COR-L47 (cell line): ENCODE data around the gene ZNF469.

Source experiments
- DNase-seq: peaks from one replicate; lab custom pipeline; 2025; lab: John Stamatoyannopoulos, UW

The ZNF469 gene

GRCh38 chr16:88376835-88377726, 5.7 kb upstream of the ZNF469 start:
- no peak for DNase-seq

DNA sequence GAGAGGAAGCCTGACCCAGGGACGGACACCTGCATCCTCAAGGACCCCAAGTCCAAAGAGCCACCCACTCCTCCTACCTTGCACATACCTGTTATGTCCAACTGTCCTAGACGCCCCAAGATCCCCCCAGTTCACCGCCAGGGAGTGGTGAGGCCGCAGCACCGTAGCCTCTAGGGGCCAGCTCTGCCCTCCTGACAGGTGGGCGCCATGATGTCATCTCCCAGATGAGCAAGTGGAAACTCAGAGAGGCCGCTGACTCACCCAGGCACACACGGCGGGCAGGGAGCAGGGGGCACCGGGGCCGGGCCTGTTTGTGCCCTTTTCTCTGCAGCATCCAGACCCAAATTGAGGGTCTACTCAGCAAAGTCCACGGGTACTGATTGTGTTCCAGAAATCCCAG, 4.8 kb upstream of the ZNF469 start:
- DNase-seq, result no peak

- no peak for DNase-seq
These were observed 4.4 kb upstream of the ZNF469 start for GRCh38 chr16:88378401-88378800.

DNA sequence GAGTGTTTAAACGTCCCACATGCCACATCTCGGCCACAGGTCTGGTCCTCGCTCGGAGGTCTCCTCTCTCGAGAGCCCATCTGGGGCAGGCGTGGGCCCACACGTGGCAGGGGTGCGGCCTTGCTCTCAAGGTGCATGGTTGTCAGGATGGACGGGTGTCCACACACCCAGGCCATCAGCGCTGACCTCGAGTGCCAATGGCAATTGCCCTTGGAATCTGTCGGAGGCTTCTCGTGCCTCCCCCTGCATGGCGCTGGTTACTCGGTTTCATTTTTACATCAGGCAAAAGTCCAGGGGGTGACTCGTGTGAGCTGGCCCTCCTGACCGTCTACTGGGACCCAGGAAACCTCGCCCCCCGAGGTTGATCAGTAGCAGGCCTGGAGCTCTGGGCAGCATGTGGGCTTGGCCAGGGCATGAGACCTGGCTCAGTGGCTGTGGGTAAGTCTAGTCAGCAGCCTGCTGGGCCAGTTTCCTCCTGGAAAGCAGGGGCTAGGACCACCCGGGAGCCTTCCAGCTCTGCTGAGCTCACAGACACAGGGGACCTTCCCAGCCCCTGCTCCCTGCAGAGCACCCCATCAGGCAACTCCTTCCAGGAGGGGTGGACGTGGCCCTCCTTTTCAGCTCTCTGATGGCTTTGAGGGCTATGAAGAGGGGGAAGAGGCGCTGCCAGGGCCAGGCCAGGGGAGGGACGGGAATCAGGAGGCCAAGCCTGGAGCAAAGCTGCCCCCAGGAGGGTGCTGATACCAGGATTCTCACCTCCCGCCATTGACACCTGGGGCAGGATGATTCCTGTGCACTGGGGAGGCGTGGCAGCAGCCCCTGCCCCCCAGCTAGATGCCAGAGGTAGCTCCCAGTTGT, 3.7 kb upstream of the ZNF469 start:
- DNase-seq, result no peak

DNA sequence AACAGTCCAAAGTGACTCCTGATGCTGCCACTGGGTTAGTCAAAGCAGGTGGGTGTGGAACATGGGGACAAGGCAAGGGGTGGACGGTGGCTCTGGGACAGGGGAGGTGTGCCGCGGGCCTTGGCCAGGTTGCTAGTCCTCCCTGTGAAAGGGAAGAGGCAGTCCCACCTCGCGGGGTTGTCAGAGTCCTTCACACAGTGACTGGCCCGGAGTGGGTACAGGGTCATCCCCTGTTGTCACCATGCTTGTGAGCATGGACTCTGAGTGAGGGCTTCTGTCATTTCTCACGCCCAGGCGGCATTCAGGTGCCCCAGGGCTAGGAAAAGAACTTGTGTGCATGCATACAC, 3.1 kb upstream of the ZNF469 start:
- no peak for DNase-seq

DNA sequence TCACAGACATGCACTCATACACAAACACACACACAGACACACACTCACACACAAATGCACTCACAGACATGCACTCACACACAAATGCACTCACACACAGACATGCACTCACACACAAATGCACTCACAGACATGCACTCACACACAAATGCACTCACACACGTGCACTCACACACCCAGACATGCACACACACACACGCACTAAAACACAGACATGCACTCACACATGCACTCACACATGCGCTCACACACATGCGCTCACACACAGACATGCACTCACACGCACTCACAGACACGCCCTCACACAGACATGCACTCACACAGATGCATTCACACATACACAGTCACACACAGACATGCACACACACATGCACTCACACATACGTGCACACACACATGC, 2.7 kb upstream of the ZNF469 start:
- DNase-seq, result no peak

- no peak for DNase-seq
These were observed 2.1 kb upstream of the ZNF469 start for GRCh38 chr16:88380619-88381018.

DNA sequence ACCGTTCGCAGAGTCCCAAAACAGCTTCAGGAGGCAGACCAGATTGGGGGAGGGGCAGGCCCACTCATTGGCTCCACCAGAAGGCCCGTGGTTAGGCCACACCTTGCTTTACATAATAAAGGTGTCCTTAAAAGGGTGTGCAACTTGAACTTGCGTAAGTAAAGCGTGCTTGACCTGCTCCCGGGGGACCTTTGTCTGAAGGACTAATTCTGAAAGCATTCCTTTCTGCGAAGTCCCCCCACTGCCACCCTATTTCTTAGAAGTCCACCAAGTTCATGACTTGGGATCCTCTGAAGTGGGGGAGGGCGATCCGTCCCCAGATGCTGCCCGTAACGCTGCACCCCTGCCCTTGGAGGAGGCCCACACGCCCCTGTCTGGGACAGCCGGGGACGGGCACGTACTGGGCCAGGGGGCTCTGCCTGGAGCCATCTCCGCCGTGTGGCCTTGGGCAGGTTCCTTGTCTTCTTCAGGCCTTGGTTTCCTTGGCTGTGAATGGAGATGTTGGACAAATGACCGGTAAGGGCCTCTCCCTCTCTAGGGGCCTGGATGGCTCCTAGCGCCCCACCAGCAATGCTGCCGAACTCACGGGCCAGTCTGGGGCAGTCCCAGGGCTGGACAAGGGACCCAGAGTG, 823 bp upstream of the ZNF469 start:
- DNase-seq, result no peak

DNA sequence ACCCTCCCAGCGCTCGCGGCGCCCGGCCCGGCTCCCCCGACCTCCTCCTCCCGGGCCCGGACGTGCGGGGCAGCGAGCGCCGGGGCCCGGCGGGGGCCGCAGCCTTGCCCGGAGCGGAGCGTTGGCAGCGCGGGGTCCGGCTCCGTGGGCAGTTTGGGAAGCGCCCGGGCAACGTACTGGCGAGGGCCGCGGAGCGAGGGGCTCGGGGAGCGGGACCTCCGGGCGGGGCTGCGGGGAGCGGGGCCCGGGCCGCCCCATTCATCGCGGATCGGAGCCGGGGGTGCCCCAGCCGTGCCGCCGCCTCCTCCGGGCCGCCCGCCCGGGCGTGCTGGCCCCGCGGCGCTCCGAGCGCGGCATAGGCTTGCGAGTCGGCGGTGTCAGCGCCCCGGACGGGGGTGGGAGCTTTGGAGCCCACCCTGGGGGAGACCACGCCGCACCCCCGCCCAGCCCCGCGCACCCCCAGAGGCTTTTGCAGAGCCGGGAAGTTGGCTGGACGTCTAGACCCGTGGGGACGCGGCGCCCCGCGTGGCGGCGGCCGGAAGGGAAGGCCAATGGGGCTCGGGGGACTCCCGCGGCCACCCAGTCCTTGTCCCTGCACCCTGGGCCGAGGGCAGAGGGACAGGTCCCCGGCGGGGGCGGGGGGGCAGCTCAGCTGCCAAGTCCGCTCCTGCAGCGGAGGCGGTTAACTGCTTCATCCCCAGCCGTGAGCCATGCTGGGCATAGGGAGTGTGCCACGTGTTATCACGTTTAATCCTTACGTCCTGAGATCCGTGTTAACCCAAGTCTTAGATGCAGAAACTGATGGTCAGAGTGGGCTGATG, 852 bp downstream of the ZNF469 start:
- DNase-seq, result no peak

DNA sequence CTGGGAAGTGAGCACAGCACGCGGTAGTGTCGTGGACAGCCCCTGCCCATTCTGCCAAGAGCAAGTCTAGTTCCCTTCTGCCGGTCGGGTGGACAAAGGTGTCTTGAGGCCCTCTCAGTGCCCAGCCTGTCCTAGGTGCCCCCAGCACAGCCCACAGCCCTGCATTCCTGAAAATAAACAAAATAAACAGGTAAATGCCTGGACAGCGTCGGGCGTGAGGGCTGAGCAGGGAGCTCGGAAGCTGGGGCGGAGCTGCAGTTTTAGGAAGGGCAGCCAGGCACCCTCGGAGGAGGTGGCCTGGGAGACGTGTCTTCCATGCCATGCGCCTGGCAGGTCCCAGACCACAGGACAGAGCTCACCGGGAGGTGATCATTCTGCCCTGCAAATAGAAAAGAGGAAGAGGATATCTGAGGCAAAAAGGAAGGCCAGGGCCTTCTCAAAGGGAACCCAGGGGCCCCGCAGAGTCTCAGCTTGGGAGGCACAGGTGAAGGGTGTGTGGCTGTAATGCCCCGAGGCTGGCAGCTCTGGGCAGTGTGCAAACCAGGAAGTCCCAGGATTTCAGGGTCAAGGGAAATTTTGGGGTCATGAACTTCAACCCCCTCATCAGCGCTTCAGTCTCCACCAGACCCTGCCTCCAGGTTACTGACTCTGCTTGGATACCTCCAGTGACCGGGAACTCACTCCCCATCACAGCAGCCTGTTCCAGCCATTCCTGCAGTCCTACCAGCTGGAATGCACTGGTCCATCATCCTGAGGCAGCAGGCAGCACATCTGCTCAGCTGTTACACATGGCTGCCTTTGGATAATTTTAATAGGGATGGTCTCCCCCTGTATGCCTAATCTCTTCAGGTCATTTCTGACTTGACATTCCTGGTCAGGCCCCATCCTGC, 1.7 kb downstream of the ZNF469 start:
- DNase-seq, result no peak

- DNase-seq, result no peak
These were observed 2.4 kb downstream of the ZNF469 start for GRCh38 chr16:88385112-88385594.

DNA sequence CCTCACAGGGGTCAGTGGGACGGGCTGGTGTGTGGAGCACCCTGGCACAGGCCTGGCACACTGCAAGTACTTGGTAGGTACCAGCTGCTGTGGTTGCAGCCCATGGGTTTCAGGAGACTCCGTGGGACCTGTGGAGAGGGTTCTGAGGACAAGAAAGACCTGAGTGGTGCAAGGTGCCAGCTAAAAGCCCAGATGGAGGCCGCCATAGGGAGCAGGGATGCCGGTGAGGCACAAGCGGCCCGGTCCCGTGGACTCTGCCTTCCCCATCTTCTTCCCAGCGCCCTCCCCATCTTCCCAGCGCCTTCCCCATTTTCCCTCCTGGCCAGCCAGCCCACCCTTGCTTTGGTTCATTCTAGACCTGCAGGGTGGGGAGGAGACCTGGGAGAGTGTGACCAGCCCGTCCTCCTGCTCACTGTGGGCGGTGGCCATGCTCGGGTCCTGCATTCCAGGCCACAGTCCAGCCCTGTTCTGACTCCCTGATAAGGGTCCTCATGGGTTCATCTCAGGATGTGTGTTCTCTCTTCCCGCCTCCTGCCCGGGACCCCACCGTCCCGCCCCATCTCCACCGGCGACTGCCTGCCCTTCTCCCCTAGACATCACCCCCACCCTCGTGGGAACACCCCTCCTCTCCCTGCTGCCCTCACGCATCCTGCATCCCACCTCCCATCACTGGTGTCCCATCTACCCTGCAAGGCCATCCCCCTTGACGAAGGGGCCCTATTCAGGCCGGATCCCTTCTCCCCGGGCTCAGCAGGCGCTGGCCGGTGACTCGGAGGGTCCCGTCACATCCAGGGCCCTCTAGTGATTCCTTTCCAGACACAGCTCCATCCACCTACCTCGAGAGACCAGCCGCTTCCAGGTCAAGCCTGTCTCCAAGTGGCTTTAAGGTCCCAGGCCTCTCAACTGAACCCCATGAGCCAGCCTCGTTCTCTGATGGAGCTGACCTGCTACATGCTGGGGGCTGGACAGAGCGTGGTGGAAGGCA, 3.4 kb downstream of the ZNF469 start:
- no peak for DNase-seq

DNA sequence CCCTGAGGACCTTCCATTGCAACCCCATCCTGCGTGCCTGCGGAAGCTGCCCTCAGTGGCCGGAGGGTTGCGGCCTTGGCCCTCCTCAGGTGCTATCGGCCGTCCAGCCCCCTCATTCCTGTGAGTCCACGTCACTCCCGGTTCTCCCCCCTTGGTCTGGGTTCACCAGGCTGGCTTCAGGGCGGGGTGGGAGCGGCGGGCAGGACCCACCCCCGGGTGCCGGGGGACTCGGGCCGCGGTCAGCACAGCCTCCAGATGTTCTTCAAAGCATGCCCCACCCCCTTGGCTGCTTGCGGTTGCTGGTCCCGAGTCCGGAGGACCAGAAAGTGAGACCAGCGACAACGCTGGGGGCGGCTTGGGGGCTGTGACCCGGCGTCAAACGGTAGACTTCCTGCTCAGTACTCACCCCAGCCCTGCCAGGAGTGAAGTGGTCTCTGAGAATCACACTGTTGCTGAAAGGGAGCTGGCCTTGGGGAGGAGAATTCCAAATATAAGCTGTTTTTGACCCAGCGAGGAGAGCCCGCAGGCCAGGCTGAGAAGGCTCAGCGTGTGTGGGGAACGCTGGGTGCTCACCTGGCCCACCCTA, 4.5 kb downstream of the ZNF469 start:
- no peak for DNase-seq

DNA sequence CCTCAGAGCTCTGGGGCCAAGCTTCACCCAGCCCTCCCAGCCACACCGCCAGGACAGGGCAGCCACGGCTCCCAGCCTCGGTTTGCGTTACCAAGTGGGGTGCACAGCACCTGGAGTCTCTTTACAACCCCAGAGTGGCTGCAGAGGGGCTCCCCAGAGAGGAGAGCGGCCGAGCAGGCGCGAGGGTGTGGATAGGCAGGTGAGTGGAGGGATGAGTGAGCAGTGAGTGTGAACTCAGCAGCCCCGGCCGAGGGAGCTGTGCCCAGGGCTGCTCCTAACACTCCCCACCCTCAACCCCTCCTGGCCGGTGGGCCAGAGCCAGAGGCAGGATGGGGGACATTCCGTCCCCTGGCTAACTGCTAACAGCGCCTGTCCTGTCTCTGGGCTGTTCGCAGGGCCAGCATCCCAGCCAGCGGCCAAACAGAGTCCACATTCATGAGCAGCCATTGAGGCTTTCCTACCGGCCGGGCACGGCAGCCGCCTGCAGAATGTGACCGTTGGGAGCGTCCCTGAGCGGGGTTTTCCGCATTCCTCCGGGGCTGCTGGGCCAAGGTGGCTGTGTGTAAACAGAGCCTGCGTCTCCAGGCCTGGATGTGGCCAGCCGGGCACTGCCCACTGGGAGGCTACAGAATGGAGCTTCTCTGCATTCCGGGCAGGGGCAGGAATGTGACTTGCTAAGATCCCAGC, 5.3 kb downstream of the ZNF469 start:
- no peak for DNase-seq

GRCh38 chr16:88389191-88389590, 6.4 kb downstream of the ZNF469 start:
- no peak for DNase-seq

DNA sequence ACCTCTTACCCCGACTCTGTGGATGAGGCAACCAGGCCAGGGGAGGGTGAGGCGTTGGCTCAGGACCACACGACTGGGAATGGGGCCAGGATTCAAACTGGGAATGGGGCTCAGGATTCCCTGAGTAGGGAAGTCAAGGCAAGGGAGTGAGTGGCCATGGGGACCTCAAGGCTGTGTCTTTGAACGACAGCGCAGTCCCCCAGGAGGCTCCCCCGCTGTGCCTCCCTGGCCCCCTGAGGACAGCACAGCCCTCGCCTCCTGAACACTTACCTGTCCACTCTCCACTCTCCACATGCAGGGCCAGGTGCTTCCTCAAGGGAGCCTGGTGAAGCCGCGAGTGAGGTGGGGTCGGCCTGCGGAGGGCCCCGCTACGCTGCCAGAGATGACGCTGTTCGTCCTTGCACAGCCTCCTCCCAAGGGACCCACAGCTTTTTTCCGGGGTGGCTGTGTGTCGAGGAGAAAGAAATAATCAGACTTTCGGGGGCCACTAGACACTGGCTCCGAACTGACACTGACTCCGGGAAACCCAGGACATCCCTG, 6.9 kb downstream of the ZNF469 start:
- DNase-seq, result no peak

GRCh38 chr16:88390265-88390664, 7.5 kb downstream of the ZNF469 start:
- no peak for DNase-seq

DNA sequence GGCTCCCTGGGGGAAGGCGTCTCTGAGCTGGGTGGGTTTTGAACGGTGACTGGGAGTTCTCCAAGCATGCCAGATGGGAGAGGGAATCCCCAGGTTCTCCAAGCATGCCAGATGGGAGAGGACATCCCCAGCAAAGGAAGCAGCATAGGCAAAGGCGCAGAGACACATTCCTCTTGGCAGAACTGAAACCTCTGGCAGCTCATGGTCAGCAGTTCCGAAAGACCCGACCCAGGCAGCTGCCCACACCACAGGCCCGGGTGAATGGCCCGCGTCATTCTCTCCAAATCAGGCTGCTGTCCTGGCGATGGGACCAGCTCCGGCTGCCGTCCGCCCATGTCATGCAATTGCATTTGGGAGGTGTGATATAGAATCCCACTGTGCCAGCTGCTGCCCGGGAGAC, 8.0 kb downstream of the ZNF469 start:
- no peak for DNase-seq
